Measurements from ENCODE around the gene NCOR1. TPM values are rescaled to one million over a fixed set of nuclear protein-coding genes. Genes with fewer than 3 reads are reported as not detected.
"Not testable (repeated sequence)": the region's sequence is repeated elsewhere in the genome, so short reads cannot be mapped to it uniquely, and the experiment has no call there.

Gene NCOR1
- total RNA-seq, 1 donor from 2014 or later = 139 TPM

DNA sequence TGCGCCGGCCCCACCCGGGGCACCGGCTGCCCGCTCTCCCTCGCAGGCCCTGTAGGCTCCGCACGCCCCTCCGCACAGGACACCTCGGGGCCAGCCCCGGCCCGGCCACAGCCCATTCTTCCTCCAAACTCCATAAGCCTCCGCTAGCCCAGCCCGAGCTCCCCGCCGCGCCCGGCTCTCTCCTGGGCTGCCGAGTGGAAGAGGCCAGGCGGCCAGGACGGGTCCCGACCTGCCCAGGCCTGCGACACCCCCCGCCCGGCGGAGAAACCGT is 397 bp downstream of the NCOR1 start:
- peak; percentile 18 for DNase-seq (ENCODE audit: low spot score)

DNA sequence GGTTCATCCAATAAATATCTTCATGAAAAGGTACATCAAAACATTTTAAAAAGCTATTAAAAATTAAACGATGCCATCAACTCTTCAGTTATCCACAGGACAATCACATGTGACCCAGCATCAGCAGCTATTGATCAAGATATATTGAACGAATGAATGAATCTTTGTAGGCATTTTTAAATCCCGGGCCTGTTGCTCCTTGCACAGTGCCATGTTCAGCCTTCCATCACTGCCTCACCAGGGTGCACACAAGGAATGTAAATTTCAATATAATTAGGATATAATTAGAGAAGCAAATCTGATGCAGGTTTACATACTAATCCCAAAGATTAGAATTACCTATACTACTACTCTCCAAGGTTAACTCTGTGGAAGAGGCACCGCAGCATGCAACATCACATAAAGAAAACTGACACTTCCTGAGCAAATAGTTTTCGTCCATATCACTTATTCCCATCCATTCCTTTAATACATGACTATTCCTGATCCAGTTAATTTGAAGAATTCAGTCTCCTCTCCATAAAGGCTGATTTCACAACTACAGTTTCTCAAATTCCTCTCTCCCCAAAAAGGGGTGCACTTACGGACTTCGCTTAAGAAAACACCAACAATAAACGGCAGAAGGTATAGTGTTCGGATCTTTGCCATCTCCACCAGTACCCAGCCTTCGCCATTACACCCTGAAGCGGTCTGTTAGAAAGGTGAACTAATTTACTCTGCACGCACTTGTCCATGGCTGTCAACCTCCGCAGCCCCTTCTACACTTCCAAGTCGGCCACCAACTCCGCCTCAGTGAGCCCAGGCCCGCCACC is 938 bp downstream of the NCOR1 start:
- no peak for DNase-seq (ENCODE audit: low spot score)

DNA sequence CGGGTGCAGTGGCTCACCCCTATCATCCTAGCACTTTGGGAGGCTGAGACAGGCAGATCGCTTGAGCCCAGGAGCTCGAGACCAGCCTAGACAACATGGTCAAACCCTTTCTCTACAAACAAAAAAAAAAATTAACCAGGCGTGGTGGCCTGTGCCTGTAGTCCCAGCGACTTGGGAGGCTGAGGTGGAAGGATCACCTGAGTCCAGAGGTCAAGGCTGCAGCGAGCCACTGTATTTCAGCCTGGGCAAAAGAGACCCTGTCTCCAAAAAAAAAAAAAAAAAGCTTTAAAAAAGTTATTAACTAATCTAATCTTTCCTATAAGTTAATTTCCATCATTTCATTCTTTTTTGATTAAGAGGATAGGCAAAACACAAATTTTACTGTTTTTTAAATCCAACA is 2.5 kb downstream of the NCOR1 start:
- no peak for DNase-seq (ENCODE audit: low spot score)

DNA sequence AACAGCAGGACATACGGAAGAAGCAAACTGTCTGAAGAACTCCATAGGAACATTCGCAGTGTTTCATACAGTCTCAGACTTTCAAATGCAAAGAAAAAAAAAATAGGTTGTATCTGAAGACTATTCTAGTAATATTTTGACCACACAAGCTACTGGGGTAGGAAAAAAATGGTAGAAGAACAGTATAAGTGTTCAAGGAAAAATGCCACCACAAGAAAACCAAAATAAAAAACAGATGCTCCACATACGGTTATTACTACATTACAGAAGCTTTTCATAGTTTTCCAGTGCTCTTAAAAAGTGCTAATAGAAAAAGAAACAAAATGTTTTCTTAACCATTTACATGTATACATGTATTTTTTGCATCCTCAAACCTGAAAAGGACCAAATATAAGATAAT is 3.7 kb downstream of the NCOR1 start:
- no peak for DNase-seq (ENCODE audit: low spot score)

DNA sequence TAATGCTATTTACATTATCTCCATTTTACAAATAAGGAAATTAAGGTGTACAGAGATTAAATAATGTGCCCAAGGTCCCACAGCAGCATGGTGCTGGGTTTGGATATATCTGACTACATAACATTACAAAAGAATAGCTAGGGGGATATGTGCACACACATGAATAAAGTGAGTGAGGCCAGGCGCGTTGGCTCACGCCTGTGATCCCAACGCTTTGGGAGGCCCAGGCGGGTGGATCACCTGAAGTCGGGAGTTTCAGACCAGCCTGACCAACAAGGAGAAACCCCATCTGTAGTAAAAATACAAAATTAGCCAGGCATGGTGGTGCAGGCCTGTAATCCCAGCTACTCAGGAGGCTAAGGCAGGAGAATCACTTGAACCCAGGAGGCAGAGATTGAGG is 10.6 kb downstream of the NCOR1 start:
- not testable (repeated sequence) for DNase-seq (ENCODE audit: low spot score)

DNA sequence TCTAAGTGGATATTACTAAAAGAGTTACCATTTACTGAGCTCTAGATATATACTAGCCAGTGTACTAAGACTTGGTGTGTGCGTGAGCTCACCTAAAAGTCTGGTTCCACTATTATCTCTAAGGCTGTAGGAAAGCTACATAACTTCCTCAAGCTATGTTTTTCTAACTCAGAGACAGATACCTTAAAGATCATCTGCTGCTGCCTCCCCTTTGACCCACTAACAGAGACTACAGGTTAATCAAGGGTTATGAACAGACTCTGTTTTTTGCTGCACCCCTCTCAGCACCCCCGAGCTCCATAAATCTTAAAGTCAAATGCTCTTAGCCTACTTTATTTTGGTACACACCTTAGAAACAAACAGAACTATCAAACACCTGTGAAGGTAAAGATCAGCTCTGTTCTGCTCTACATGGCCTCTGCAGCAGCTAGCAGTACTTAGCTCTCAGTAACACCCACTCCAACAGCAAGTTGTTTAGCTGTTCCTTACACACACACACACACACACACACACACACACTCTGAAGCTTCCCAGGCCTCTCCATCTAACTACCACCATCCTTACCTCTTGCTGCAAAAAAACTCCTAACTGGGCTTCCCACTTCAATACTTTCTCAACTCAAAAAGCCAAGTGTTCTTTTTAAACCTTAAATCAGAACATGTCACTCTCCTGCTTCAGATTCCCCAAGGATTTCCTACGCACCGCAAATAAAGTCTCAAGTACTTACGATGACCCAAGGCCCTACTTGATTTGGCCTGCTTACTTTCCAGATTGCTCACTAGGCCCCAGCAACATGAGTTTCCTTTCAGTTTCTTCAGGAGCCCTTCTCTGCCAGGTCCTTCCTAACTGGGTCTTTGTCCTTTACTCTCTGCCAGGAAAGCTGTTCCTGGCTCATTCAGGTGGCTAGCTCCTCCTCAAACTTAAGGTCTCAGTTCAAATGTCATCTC is 12.5 kb downstream of the NCOR1 start:
- DNase-seq (ENCODE audit: low spot score) = peak; percentile 17

DNA sequence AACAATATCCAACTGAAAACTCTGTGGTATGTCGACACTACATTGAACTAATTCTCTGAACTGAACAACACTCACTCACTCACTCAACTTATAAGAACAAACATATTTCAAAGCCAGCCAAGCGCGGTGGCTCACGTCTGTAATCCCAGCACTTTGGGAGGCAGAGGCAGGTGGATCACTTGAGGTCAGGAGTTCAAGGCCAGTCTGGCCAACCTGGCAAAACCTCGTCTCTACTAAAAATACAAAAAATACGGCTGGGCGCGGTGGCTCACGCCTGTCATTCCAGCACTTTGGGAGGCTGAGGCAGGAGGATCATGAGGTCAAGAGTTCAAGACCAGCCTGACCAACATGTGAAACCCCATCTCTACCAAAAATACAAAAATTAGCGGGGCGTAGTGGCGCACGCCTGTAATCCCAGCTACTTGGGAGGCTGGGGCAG is 13.6 kb downstream of the NCOR1 start:
- not testable (repeated sequence) for DNase-seq (ENCODE audit: low spot score)

DNA sequence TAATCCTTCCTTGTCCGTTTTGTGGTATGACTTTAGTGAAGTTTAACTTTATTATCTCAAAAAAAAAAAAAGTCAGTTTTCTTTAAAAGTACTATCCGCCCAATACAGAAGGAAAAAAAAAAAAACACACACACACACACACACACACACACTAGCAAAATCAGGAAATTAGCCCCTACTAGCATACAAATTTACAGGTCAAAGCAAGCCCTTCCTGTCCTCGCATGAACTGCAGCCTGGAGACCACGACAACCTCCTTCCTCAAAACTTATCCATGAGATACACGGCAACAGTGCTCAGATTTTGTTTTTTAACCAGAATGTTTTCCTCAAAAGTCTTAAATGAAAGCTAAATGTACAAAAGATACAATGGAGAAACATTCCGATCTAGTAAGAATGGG is 16.2 kb downstream of the NCOR1 start:
- no peak for DNase-seq (ENCODE audit: low spot score)

DNA sequence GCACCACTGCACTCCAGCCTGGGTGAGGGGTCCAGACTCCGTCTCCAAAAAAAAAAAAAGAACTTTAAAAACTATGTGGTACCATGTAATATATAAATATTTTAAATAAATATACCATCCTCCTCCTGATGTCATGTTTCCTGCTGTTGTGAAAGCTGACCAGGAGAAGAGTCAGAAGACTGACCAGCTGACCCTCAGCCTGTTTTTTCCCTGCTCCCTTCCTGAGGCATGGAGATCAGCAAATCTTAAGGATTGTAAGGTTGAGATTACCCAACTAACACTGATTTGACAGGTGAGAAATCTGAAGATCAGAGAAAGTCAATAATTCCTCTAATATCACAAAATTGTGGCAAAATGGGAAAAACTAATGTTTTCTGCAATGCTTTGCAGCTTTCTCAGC is 18.1 kb downstream of the NCOR1 start:
- no peak for DNase-seq (ENCODE audit: low spot score)

DNA sequence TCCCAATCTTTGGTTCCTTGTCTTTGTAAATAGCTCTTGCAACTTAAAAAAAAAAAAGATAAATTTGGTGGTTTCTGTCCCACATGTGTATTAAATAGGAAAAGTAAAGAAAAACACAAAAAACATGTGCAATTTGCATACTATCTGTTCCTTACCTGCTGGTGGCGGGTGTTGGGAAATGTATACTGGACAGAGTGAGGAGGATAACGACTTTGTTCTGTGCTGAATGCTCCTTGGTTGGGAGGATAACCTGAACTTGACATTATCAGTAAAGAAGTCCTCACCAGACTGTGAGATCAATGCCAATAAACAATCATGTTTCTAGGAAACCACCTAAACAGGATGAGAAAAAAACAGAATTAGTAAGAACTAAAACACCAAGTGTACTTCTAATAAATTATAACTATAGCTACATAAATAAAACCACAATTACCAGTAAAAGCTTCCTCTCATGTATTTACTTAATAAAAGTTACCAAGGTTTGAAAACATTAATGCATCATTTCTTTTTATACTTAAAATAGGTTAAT is 21.0 kb downstream of the NCOR1 start:
- DNase-seq (ENCODE audit: low spot score) = not testable (repeated sequence)

DNA sequence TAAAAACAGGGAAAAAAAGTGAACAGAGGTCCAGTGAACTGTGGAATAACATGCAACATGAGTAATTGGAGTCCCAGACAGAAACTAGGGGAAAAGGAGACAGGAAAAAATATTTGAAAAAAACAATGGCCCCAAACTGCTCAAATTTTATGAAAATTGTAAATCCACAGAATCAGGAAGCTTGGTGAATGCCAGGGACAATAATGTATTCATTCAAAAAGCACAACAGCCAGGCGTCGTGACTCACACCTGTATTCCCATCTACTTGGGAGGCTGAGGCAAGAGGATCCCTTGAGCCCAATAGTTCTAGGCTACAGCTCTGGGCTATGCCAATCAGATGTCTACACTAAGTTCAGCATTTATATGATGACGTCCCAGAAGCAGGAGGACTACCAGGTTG is 23.7 kb downstream of the NCOR1 start:
- DNase-seq (ENCODE audit: low spot score) = no peak

DNA sequence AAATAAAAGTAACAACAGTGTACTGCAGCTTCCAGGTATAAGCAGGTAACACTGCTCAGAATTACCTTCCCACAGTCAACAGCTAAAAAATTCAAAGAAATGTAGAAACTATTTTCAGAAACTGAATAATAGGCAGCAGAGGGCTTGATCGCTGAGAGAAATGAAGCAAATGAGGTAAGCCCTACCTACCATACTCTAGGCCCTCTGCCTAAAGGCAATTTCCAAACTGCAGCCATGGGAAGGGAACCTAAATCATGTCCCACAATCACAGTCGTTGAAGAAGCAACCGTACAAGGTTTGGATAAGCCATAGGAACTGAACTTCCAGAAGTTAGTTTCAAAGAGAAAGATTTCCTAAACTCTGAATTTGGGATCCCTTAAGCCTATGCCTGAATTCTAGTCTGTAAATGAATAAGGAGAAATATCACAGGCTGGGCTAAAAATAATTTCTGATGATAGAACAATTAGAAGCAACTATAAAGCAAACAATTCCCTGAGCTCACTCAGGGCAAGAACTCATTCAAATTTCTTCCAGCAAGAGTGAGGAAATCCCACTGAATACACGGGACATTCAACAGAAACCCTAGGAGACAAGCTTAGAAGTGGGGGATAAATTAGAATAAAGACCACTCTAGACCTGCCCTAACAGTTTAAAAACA is 24.5 kb downstream of the NCOR1 start:
- no peak for DNase-seq (ENCODE audit: low spot score)

DNA sequence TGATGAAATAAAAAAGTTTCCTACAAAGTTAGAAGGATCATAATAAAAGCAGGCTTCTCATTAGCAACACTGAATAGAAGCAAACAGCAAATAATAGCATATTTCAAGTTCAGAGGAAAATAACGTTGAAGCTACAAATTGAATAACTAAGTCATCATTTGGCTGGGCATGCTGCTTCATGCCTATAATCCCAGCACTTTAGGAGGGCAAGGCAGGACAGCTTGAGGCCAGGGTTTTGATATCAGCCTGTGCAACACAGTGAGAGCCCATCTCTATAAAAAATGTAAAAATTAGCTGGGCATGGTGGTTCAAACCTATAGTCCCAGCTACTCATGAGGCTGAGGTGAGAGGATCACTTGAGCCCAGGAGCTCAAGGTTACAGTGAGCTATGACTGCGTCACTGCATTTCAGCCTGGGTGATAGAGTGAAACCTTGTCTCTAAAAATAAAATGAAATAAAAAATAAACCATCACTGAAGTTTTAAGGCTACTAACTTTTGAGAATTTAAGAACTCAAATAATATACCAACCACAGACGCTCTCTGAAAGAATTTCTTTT is 25.5 kb downstream of the NCOR1 start:
- no peak for DNase-seq (ENCODE audit: low spot score)

DNA sequence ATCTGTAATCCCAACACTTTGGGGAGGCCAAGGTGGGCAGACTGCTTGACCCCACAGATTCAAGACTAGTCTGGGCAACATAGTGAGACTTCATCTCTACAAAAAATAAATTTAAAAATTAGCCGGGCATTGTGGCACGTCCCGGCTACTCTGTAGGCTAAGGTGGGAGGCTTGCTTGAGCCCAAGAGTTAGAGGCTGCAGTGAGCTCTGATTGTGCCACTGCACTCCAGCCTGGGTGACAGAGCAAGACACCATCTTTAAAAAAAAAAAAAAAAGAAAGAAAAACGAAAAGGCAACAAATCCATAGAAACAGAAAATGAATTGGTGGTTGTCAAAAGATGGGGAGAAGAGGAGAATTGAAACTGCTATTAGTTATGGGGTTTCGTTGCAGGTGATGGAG is 27.7 kb downstream of the NCOR1 start:
- DNase-seq (ENCODE audit: low spot score) = no peak

DNA sequence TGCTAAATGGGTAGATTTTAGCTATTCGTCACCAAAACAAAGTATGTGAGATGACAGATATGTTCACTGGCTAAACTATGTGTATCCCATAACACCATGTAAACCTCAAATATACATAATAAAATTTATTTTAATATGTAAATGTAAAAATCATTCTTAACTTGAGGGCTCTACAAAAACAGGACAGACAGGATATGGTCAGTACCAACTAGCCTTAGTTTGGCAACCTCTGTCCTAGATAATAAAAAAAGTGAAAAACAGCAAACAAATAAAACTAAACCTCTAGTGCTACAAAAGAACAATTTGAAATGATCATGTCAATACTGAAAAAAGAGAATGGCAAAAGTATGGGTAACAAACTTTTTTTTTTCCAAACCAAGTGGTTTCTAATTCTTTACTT is 33.8 kb downstream of the NCOR1 start:
- DNase-seq (ENCODE audit: low spot score) = no peak

DNA sequence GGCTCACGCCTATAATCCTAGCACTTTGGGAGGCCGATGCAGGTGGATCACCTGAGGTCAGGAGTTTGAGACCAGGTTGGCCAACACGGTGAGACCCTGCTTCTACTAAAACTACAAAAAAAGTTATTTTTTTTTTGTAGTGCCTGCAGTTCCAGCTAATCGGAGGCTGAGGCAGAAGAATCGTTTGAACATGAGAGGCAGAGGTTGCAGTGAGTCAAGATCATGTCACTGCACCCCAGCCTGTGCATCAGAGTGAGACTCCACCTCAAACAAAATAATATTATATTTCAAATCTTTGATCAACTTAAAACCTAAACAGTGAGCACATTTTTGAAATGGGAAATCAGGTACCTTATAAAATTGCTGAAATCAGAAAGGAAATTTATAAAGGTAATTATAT is 36.5 kb downstream of the NCOR1 start:
- DNase-seq (ENCODE audit: low spot score) = no peak

DNA sequence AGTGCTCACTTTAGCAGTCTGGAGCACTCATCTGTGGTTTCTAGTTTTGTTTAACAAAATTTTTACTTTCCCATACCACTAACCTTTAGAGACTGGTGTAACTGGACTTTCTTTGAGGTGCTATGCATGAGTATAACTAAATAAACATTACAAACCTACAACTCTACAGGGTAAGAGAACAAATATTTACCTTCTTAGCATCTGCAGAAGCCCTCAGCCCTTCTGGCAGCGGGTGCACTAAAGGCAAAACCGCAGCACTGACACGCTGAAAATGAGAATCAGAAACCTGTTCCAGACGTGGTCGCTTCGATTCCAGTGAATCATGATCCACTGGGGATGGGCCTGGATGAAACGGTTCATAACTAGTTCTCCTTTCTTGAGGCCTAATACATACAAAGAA is 43.7 kb downstream of the NCOR1 start:
- DNase-seq (ENCODE audit: low spot score) = no peak

DNA sequence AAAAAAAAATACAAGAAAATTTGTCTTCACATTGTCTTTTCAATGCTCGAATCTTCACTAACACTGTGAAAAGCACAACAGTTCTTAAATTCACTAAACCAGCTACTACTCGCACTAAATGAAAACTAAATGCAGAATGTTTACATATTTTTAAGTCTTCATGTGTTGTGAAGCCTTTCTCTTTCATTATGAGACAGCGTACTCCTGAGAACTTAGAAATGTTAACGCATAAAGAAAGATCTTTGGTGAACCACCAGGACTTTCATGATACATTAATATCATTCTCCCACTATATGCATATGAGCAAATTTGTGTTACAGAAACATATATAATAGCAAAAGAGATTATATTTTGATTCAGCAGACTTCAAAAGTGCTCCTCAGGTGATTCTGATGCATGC is 48.6 kb downstream of the NCOR1 start:
- DNase-seq (ENCODE audit: low spot score) = not testable (repeated sequence)

DNA sequence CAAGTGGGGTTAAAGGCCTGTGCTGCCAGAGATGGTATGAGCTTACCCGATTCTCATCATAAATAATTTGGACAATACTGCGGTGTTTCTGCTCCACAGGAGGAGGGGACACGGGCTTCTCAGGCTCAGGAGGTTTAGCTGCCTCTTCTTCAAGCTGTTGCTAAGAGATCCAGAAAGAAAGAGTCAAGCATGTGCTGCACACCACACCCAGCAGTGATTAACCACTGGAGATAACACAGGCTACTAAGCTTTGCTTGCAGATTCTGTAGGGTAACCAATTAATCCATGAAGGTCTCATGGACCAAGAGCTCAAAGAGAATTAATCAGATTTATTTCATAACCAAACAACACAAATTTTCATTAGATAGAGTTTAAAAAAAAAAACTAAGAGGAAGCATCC is 56.6 kb downstream of the NCOR1 start:
- no peak for DNase-seq (ENCODE audit: low spot score)

DNA sequence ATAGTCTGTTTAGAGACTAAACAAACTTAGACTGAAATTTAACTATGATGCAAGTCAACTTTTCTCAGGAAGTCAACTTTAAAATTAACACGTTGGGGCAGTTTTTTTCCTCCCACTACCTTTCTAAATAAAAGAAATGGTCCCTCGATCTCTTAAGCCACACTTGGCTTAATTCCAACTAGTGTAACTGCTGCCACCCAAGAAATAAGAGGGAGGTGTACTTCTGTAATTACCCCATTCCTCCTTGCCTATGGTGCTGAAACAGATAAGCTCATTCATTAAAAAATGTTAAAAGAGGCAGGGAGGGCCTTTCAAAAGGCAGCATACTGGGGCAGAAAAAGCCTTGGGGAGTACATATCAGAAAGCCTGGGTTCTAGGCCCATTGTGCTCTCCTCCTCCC is 59.8 kb downstream of the NCOR1 start:
- DNase-seq (ENCODE audit: low spot score) = no peak

DNA sequence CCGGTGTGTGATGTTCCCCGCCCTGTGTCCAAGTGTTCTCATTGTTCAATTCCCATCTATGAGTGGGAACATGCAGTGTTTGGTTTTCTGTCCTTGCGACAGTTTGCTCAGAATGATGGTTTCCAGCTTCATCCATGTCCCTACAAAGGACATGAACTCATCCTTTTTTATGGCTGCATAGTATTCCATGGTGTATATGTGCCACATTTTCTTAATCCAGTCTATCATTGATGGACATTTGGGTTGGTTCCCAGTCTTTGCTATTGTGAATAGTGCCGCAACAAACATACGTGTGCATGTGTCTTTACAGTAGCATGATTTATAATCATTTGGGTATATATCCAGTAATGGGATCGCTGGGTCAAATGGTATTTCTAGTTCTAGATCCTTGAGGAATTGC is 63.0 kb downstream of the NCOR1 start:
- not testable (repeated sequence) for DNase-seq (ENCODE audit: low spot score)

DNA sequence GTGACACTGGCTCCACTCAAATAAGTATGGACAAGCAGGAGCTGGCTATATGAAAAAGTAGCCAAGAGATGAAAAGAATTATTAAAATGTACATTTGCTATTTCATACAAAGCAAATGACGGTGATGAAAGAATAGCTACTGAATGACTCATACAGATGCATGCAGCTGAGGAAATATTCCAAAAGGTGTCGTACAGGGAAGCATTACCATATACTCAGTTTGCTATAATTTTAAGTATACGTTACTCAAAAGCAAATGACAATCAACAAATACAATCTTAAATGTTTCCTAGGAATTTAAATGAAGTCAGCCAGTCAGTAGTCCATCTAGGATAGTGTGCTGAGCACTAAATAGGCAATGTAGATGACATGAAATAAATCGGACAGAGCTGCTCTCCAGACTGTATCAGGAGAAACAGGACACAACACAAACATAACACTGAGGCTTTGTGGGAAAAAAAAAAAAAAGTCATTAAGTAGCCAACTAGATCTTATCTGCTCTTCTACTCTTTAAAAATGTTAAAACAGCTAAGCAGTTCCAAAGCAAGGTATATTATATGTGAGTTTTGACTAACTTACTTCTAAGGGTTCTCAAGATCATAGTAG is 65.0 kb downstream of the NCOR1 start:
- DNase-seq (ENCODE audit: low spot score) = no peak
